ENCODE data around the gene ELOVL2.
"Not testable (repeated sequence)": the region's sequence is repeated elsewhere in the genome, so short reads cannot be mapped to it uniquely, and the experiment has no call there.

Gene ELOVL2

GRCh38 chr6:10993896-10994295 lies 50.2 kb downstream of the ELOVL2 start:
- in situ Hi-C loops (cut with MboI; ENCODE audit: low sequenced_read_pairs), result no loop called here

GRCh38 chr6:10991115-10991514 lies 53.0 kb downstream of the ELOVL2 start:
- in situ Hi-C loops (cut with MboI; ENCODE audit: low sequenced_read_pairs), result no loop called here

- in situ Hi-C loops (cut with MboI; ENCODE audit: low sequenced_read_pairs), result no loop called here
These were observed 54.5 kb downstream of the ELOVL2 start for GRCh38 chr6:10989587-10989986.

- in situ Hi-C loops (cut with MboI; ENCODE audit: low sequenced_read_pairs), result not testable (repeated sequence)
These were observed 59.1 kb downstream of the ELOVL2 start for GRCh38 chr6:10984959-10985358.

- in situ Hi-C loops (cut with MboI; ENCODE audit: low sequenced_read_pairs), result no loop called here
These were observed 62.7 kb downstream of the ELOVL2 start for GRCh38 chr6:10981409-10981808.

GRCh38 chr6:10979603-10980002 lies 64.5 kb downstream of the ELOVL2 start:
- in situ Hi-C loops (cut with MboI; ENCODE audit: low sequenced_read_pairs), result no loop called here

GRCh38 chr6:10977231-10977968 lies 66.7 kb downstream of the ELOVL2 start:
- in situ Hi-C loops (cut with MboI; ENCODE audit: low sequenced_read_pairs), result no loop called here

- in situ Hi-C loops (cut with MboI; ENCODE audit: low sequenced_read_pairs), result no loop called here
These were observed 67.5 kb downstream of the ELOVL2 start for GRCh38 chr6:10976571-10976970.

GRCh38 chr6:10972196-10972595 lies 71.9 kb downstream of the ELOVL2 start:
- in situ Hi-C loops (cut with MboI; ENCODE audit: low sequenced_read_pairs), result no loop called here

- in situ Hi-C loops (cut with MboI; ENCODE audit: low sequenced_read_pairs), result no loop called here
These were observed 73.4 kb downstream of the ELOVL2 start for GRCh38 chr6:10970731-10971130.

- in situ Hi-C loops (cut with MboI; ENCODE audit: low sequenced_read_pairs), result no loop called here
These were observed 75.3 kb downstream of the ELOVL2 start for GRCh38 chr6:10968776-10969175.

- in situ Hi-C loops (cut with MboI; ENCODE audit: low sequenced_read_pairs), result no loop called here
These were observed 79.4 kb downstream of the ELOVL2 start for GRCh38 chr6:10964684-10965083.

GRCh38 chr6:10963113-10963512 lies 81.0 kb downstream of the ELOVL2 start:
- in situ Hi-C loops (cut with MboI; ENCODE audit: low sequenced_read_pairs), result no loop called here

- in situ Hi-C loops (cut with MboI; ENCODE audit: low sequenced_read_pairs), result no loop called here
These were observed 81.4 kb downstream of the ELOVL2 start for GRCh38 chr6:10962673-10963072.

- in situ Hi-C loops (cut with MboI; ENCODE audit: low sequenced_read_pairs), result no loop called here
These were observed 82.3 kb downstream of the ELOVL2 start for GRCh38 chr6:10961837-10962236.

GRCh38 chr6:10960171-10960570 lies 83.9 kb downstream of the ELOVL2 start:
- in situ Hi-C loops (cut with MboI; ENCODE audit: low sequenced_read_pairs), result no loop called here

GRCh38 chr6:10957414-10957886 lies 86.7 kb downstream of the ELOVL2 start:
- in situ Hi-C loops (cut with MboI; ENCODE audit: low sequenced_read_pairs), result no loop called here

GRCh38 chr6:10956776-10957175 lies 87.3 kb downstream of the ELOVL2 start:
- in situ Hi-C loops (cut with MboI; ENCODE audit: low sequenced_read_pairs), result no loop called here

- in situ Hi-C loops (cut with MboI; ENCODE audit: low sequenced_read_pairs), result no loop called here
These were observed 89.5 kb downstream of the ELOVL2 start for GRCh38 chr6:10954590-10955010.

GRCh38 chr6:10951675-10952282 lies 92.3 kb downstream of the ELOVL2 start:
- in situ Hi-C loops (cut with MboI; ENCODE audit: low sequenced_read_pairs), result no loop called here

- in situ Hi-C loops (cut with MboI; ENCODE audit: low sequenced_read_pairs), result no loop called here
These were observed 94.3 kb downstream of the ELOVL2 start for GRCh38 chr6:10949579-10950490.
